ENCODE results near the gene TMEM129.

DNA sequence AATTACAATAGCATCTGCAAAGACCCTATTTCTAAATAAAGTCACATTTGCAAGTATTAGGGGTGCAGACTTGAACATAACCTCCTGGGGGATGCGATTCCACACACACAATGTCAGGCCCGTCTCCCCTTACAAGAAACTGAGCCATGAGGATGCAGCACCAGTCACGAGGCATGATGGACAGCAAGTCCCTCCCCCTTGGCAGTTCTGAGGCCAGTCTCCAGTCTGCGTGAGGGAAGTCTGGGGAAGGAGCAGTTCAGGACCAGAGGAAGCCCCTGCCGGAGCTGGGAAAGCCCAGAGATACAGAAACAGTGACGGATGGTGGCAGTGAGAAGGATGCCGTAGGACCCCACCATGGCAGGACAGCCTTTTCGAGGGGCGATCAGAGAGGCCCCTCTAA, 46.4 kb downstream of the TMEM129 start:
- TF ChIP-seq POLR2AphosphoS5 (IDR thresholded peaks at IDR 0.05; ENCODE audit: low read length) (no peak), TCF12 (IDR thresholded peaks at IDR 0.05; ENCODE audit: low read depth, low read length) (no peak)

All from GM12878 (cell line).